Esophagus muscularis mucosa (tissue), 4 donors: ENCODE results near the gene PGLYRP4.

Source experiments
- EP300 ChIP-seq: sonication (generic); formaldehyde crosslinking; IDR thresholded peaks from one replicate; pipeline ENCODE4 v1.6.1; 2017; ENCODE audit warnings: antibody characterized with exemption
- POLR2A ChIP-seq: fragments of 450-650 bp; IDR thresholded peaks from one replicate; pipeline ENCODE4 v1.6.1; 2017; ENCODE audit warnings: antibody characterized with exemption, moderate library complexity, mild to moderate bottlenecking, low read depth
- POLR2AphosphoS5 ChIP-seq, 2 donors: sonication (generic); formaldehyde crosslinking; IDR thresholded peaks; one replicate each; pipeline ENCODE4 v1.6.1; 2017; ENCODE audit warnings: antibody characterized with exemption in 2 of 2
- TF ChIP-seq, protein P1 (sequence below), 3 experiments: fragments of 200-600 bp in 2 of 3; fragments of 450-650 bp in 1 of 3; sonication (generic) in 2 of 3; IDR thresholded peaks; one replicate each; pipeline ENCODE4 v1.5.1; 2017 to 2019; ENCODE audit warnings: antibody characterized with exemption in 3 of 3, mild to moderate bottlenecking in 2 of 3, moderate library complexity in 1 of 3

DNA sequence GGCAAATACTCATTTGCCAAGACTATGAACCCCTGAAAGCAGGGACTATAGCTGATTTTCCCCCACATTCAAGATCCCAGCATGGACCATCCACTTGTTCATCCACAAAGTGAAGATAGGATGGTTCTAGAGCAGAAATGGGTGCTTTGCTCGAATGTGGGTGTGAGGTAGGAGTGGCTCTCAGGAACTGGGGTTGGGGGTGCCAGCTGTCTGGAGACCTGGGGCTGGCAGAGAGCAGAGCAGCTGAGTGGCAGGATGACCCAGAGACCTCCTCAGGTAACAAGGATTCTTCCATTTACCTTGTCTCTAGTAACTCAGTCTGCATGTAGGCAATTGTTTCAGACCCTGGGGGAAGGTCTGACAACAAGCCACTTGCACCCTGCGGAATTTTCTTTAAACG is 15.0 kb upstream of the PGLYRP4 start:
- TF ChIP-seq, protein P1, sequence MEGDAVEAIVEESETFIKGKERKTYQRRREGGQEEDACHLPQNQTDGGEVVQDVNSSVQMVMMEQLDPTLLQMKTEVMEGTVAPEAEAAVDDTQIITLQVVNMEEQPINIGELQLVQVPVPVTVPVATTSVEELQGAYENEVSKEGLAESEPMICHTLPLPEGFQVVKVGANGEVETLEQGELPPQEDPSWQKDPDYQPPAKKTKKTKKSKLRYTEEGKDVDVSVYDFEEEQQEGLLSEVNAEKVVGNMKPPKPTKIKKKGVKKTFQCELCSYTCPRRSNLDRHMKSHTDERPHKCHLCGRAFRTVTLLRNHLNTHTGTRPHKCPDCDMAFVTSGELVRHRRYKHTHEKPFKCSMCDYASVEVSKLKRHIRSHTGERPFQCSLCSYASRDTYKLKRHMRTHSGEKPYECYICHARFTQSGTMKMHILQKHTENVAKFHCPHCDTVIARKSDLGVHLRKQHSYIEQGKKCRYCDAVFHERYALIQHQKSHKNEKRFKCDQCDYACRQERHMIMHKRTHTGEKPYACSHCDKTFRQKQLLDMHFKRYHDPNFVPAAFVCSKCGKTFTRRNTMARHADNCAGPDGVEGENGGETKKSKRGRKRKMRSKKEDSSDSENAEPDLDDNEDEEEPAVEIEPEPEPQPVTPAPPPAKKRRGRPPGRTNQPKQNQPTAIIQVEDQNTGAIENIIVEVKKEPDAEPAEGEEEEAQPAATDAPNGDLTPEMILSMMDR (IDR thresholded peaks at IDR 0.05), result no peak
- TF ChIP-seq POLR2A, result no peak
- TF ChIP-seq POLR2AphosphoS5 (IDR thresholded peaks at IDR 0.05), result no peak
- no peak for TF ChIP-seq EP300
